Kidney epithelial cell (primary cell): ENCODE data around the gene NOL4L. TPM values are rescaled to one million over a fixed set of nuclear protein-coding genes. Genes with fewer than 3 reads are reported as not detected.

Source experiments
- DNase-seq: peaks from one replicate; pipeline ENCODE4 v3.0.0-alpha.2; 2010; ENCODE audit warnings: low read depth
- H3K27me3 ChIP-seq: 2 replicates; pipeline ENCODE4 v1.6.0; 2011; ENCODE audit warnings: low read length; ENCODE audit not compliant: control insufficient read depth, insufficient read depth
- H3K36me3 ChIP-seq: 2 replicates; pipeline ENCODE4 v1.5.1; 2011; ENCODE audit warnings: low read length; ENCODE audit not compliant: control insufficient read depth, insufficient read depth
- H3K4me3 ChIP-seq: 2 replicates; pipeline ENCODE4 v1.5.1; 2011; ENCODE audit warnings: low read depth, mild to moderate bottlenecking, control low read depth, low read length
- total RNA-seq: library from RNA; depleted of rRNA; stranded (reverse); fragments of >200 nt; gene quantifications from 2 replicates; pipeline ENCODE4 v1.2.3, GENCODE V29; 2015
- TF ChIP-seq, protein P1 (sequence below): IDR thresholded peaks from 2 replicates; pipeline ENCODE4 v1.5.1; 2011; ENCODE audit warnings: mild to moderate bottlenecking, moderate library complexity, low read length, control low read depth, inconsistent platforms; ENCODE audit not compliant: insufficient read depth, poor library complexity, severe bottlenecking

The NOL4L gene
- total RNA-seq, 1 donor from 2014 or later, result 31.4 TPM

DNA sequence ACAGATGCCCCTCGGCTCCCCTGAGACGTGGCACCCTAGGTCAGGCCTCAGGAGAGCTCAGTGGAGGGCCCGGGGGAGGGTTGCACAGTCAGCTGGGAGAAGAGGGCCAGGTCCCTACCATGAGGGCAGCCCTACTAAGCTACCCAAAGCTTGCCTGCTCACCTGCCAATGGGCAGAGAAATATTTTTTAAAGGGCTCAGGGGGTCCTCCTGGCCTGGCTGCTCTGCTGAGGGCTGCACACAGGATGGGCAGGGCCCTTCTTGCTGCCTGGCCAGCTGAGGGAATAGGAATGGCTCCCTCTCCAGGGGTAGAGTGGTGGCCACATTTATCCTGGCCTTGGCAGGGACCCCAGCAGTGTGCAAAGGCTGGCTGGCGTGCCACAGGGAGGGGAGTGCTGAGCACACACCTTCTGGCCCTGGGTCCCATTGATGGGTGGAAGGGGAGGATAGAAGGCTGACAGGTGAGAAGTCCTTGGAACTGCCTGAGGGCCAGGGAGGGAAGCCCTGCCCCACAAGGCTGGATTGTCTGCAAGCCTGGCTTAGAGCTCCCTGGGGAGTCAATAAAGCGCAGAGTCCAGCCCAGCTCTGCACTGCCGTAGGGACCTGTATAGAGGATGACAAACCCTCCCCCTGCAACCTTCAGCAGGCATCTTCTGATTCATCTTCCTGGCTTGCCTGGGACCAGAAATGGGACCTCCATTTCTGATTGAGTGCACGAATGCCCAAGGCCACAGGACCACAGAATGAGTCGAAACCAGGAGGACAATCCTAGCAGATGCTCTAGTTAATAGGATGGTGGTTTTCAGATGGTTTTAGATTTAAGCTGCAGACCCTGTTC is 62.1 kb downstream of the NOL4L start:
- no peak overlapping the region for H3K4me3 ChIP-seq
- DNase-seq, result no peak
- H3K36me3 ChIP-seq, result no peaks in the 10 kb centered on the region
- H3K27me3 ChIP-seq, result peaks cover 4% of the 10 kb centered on the region
- TF ChIP-seq, protein P1, sequence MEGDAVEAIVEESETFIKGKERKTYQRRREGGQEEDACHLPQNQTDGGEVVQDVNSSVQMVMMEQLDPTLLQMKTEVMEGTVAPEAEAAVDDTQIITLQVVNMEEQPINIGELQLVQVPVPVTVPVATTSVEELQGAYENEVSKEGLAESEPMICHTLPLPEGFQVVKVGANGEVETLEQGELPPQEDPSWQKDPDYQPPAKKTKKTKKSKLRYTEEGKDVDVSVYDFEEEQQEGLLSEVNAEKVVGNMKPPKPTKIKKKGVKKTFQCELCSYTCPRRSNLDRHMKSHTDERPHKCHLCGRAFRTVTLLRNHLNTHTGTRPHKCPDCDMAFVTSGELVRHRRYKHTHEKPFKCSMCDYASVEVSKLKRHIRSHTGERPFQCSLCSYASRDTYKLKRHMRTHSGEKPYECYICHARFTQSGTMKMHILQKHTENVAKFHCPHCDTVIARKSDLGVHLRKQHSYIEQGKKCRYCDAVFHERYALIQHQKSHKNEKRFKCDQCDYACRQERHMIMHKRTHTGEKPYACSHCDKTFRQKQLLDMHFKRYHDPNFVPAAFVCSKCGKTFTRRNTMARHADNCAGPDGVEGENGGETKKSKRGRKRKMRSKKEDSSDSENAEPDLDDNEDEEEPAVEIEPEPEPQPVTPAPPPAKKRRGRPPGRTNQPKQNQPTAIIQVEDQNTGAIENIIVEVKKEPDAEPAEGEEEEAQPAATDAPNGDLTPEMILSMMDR, result no peak

DNA sequence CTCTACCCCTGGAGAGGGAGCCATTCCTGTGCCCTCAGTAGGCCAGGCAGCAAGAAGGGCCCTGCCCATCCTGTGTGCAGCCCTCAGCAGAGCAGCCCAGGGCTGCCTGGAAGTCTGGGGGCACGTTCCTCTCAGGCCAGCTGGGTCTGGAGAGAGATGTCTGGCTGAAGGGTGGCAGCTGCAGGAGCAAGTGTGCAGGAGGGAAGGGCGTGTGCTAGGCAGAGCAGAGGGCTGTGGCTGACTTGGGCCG is 62.7 kb downstream of the NOL4L start:
- DNase-seq, result no peak
- H3K27me3 ChIP-seq, result peaks cover 4% of the 10 kb centered on the region
- no peaks in the 10 kb centered on the region for H3K36me3 ChIP-seq
- no peak overlapping the region for H3K4me3 ChIP-seq
- TF ChIP-seq, protein P1, result no peak

DNA sequence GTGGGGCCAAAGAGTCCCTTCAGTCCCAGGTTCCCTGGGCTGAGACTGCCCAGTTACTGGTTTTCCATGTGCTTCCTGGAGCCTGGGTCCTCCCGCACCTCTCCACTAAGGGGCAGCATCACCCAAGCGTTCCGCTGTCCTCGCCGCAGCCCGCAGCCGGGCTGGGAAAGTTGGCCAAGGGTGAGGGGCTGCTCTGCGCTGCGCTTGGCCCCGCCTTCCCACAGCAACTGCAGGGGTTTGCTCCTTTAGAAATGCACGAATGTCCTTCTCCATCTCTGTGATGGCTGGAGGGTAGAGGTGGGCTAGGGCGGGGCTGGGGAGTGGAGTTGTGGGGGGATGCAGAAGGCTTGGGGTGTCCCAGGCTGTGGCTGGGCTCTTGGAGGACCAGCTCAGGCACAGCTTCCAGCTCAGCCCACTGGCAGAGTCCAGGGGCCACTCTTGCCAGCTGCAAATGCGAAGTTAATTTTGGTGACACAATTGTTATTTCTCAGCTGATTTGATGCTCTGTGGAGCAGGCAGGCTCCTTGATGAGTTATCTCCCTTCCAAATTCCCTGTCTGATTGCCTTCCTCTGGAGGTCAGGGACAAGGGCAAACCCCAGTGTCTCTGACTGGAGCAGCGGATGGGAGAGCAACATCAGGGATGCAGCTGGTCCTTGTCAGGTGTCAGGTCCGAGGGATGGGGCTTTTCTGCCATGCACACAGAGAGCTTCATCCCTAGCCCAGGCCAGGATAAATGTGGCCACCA is 63.2 kb downstream of the NOL4L start:
- DNase-seq, result no peak
- H3K27me3 ChIP-seq, result peaks cover 4% of the 10 kb centered on the region
- TF ChIP-seq, protein P1, result peak; percentile 93
- no peak overlapping the region for H3K4me3 ChIP-seq
- H3K36me3 ChIP-seq, result no peaks in the 10 kb centered on the region

DNA sequence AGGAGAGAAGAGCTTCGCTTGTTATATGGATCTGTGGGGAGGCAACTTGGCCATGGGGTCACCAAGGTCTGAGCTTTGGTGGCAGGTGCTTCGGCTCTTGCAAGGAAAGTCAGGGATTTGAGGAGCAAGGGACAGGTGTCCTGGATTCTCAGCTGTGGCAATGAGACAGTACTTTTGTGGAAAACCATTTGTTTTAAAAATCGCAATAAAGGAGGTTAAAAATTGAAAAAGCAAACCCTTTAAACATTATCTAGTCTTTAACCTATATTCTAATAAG is 64.3 kb downstream of the NOL4L start:
- TF ChIP-seq, protein P1, result no peak
- no peak for DNase-seq
- Histone ChIP-seq H3K4me3 (no peak overlapping the region), H3K36me3 (no peaks in the 10 kb centered on the region), H3K27me3 (peaks cover 4% of the 10 kb centered on the region)

DNA sequence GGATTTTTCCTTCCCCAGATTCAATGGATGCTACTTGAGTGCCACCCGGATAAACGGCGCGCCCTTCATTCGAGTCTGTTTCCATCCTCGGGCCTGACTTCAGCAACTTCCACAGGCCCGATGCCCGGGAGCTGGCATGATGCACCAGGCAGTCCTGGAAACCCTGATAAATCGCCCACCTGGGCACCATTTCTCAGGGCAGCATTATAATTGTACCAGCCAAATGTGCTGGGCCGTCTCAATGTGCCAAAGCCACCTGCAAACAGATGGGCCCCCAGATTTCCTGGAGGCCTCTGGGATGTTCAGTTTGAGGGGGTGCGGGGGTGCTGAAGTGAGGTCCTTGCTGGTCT is 65.8 kb downstream of the NOL4L start:
- Histone ChIP-seq H3K36me3 (no peaks in the 10 kb centered on the region), H3K27me3 (peaks cover 4% of the 10 kb centered on the region), H3K4me3 (no peak overlapping the region)
- no peak for DNase-seq
- TF ChIP-seq, protein P1, result no peak
